ENCODE data around the gene PMCH. TPM values are rescaled to one million over a fixed set of nuclear protein-coding genes. Genes with fewer than 3 reads are reported as not detected.

Gene PMCH, protein sequence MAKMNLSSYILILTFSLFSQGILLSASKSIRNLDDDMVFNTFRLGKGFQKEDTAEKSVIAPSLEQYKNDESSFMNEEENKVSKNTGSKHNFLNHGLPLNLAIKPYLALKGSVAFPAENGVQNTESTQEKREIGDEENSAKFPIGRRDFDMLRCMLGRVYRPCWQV
- not detected in 2 replicates for total RNA-seq

DNA sequence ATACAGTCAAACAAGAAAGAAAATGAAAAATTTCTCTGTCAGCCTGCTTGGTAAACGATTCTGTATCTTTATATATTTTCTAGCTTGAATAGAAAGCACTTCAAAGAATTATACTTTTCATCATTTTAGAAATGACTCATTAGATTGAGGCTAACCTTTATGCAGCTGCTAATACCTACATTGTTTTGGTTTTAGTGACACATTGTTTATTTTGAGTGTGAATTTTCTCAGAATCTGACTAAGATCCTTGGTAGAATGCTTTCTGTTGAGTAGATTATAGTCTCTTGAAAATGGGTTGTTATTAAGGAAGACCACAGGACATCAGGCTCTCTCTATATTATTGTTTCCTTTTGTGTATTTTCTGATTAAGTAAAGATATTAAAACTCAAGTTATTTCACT lies at the start of gene PMCH:
Gene PMCH (minus strand): TSS at position 45 of the 400 bp plus-strand sequence. CDS start 63 bp downstream, outside the sequence.

Other genes with a start within 250 kb of the PMCH start
- gene WASHC3, start 135.8 kb downstream of the PMCH start, total RNA-seq: 84.7 and 85.8 TPM in 2 replicates
- 32.2 and 66.0 TPM in 2 replicates for gene NUP37, start 77.7 kb downstream of the PMCH start, total RNA-seq
- gene PARPBP, start 77.7 kb downstream of the PMCH start, total RNA-seq: 7.8 and 14.8 TPM in 2 replicates

Measured in hair follicular keratinocyte (primary cell).